Liver (tissue), 2 donors: ENCODE results near the gene PIGV.

Source experiments
- RAD21 ChIP-seq, 2 donors: IDR thresholded peaks; 2 replicates each; pipeline ENCODE4 v1.6.1; 2016; ENCODE audit warnings: antibody characterized with exemption in 2 of 2, mild to moderate bottlenecking in 2 of 2
- TF ChIP-seq, protein P1 (sequence below): IDR thresholded peaks from 2 replicates; pipeline ENCODE4 v1.6.1; 2016; ENCODE audit warnings: antibody characterized with exemption
- donor health status: healthy.

GRCh38 chr1:26832249-26832960, 44.7 kb downstream of the PIGV start:
- TF ChIP-seq RAD21 (IDR thresholded peaks at IDR 0.05), result no peak
- TF ChIP-seq, protein P1, sequence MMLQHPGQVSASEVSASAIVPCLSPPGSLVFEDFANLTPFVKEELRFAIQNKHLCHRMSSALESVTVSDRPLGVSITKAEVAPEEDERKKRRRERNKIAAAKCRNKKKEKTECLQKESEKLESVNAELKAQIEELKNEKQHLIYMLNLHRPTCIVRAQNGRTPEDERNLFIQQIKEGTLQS, result no peak
